ENCODE data around the gene RNF152. TPM values are rescaled to one million over a fixed set of nuclear protein-coding genes. Genes with fewer than 3 reads are reported as not detected.

The RNF152 gene
- total RNA-seq, 1 donor from 2014 or later, result 8.4 TPM

- Mint-ChIP-seq H3K4me1 (no peaks in the 10 kb centered on the region), H3K4me3 (no peak overlapping the region), H3K36me3 (ENCODE audit: low read depth) (no peaks in the 10 kb centered on the region), H3K27ac (ENCODE audit: unreplicated experiment) (no peak overlapping the region), H3K27me3 (ENCODE audit: low read depth) (no peaks in the 10 kb centered on the region), H3K9me3 (peaks cover 7% of the 10 kb centered on the region)
- TF ChIP-seq CTCF (conservative IDR thresholded peaks at IDR 0.05), result no peak
- DNase-seq (ENCODE audit: low read depth, low spot score), result no peak
Measured at GRCh38 chr18:61929881-61930640, 37.3 kb upstream of the RNF152 start.

GRCh38 chr18:61926532-61926931 is 33.7 kb upstream of the RNF152 start:
- Mint-ChIP-seq H3K27ac (ENCODE audit: unreplicated experiment) (no peak overlapping the region), H3K4me3 (no peak overlapping the region), H3K36me3 (ENCODE audit: low read depth) (peaks cover 3% of the 10 kb centered on the region), H3K9me3 (peaks cover 4% of the 10 kb centered on the region), H3K27me3 (ENCODE audit: low read depth) (no peaks in the 10 kb centered on the region), H3K4me1 (no peaks in the 10 kb centered on the region)
- no peak for DNase-seq (ENCODE audit: low read depth, low spot score)
- TF ChIP-seq CTCF (conservative IDR thresholded peaks at IDR 0.05), result no peak

GRCh38 chr18:61924550-61924949 is 31.7 kb upstream of the RNF152 start:
- H3K27ac Mint-ChIP-seq (ENCODE audit: unreplicated experiment), result no peak overlapping the region
- no peaks in the 10 kb centered on the region for H3K27me3 Mint-ChIP-seq (ENCODE audit: low read depth)
- no peak for TF ChIP-seq CTCF (conservative IDR thresholded peaks at IDR 0.05)
- peaks cover 4% of the 10 kb centered on the region for H3K9me3 Mint-ChIP-seq
- DNase-seq (ENCODE audit: low read depth, low spot score), result no peak
- no peak overlapping the region for H3K4me3 Mint-ChIP-seq
- no peaks in the 10 kb centered on the region for H3K4me1 Mint-ChIP-seq
- peaks cover 3% of the 10 kb centered on the region for H3K36me3 Mint-ChIP-seq (ENCODE audit: low read depth)

GRCh38 chr18:61922435-61922834 is 29.6 kb upstream of the RNF152 start:
- no peaks in the 10 kb centered on the region for H3K4me1 Mint-ChIP-seq
- H3K27me3 Mint-ChIP-seq (ENCODE audit: low read depth), result no peaks in the 10 kb centered on the region
- no peak overlapping the region for H3K27ac Mint-ChIP-seq (ENCODE audit: unreplicated experiment)
- peaks cover 3% of the 10 kb centered on the region for H3K36me3 Mint-ChIP-seq (ENCODE audit: low read depth)
- H3K9me3 Mint-ChIP-seq, result no peaks in the 10 kb centered on the region
- H3K4me3 Mint-ChIP-seq, result no peak overlapping the region
- no peak for TF ChIP-seq CTCF (conservative IDR thresholded peaks at IDR 0.05)
- DNase-seq (ENCODE audit: low read depth, low spot score), result no peak

- DNase-seq (ENCODE audit: low read depth, low spot score), result no peak
- H3K27me3 Mint-ChIP-seq (ENCODE audit: low read depth), result no peaks in the 10 kb centered on the region
- H3K27ac Mint-ChIP-seq (ENCODE audit: unreplicated experiment), result peak overlapping the region; percentile 13
- no peaks in the 10 kb centered on the region for H3K9me3 Mint-ChIP-seq
- no peak for TF ChIP-seq CTCF (conservative IDR thresholded peaks at IDR 0.05)
- peaks cover 3% of the 10 kb centered on the region for H3K36me3 Mint-ChIP-seq (ENCODE audit: low read depth)
- H3K4me1 Mint-ChIP-seq, result no peaks in the 10 kb centered on the region
- H3K4me3 Mint-ChIP-seq, result no peak overlapping the region
Measured at GRCh38 chr18:61921621-61922235, 28.9 kb upstream of the RNF152 start.

Data from neural crest cell (in vitro differentiated cells).